ENCODE measurements around the gene CSTF1.

DNA sequence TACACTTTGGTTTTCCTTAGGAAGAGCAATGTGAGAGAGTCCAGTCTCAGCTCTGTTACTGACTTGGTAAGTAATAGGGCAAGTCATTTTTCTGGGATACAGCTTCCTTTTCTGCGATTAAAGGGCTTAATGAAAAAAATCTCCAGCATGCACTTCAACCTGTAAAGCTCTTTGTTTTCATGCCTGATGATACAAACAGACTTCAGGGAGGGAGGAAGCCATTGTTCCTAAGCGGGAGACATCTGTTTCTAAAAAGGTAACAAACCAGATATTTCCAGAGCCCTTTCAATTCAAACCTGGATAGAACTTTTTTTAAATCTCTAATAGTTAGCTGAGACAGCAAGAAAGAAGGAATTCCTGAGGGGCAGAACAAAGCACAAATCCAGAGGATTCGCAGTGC, 14.5 kb downstream of the CSTF1 start:
- no peak for TF ChIP-seq TAF1 (IDR thresholded peaks at IDR 0.05; ENCODE audit: low read depth)
- TF ChIP-seq MAX (IDR thresholded peaks at IDR 0.05), result no peak
- TF ChIP-seq USF1 (IDR thresholded peaks at IDR 0.05), result no peak
- TF ChIP-seq REST (IDR thresholded peaks at IDR 0.05; ENCODE audit: low read depth), result no peak
- TF ChIP-seq TCF12 (IDR thresholded peaks at IDR 0.05; ENCODE audit: low read depth), result no peak
- TF ChIP-seq YY1 (IDR thresholded peaks at IDR 0.05; ENCODE audit: low read depth), result no peak
- no peak for TF ChIP-seq RAD21 (IDR thresholded peaks at IDR 0.05; ENCODE audit: low read depth)
- no peak for TF ChIP-seq EP300 (IDR thresholded peaks at IDR 0.05; ENCODE audit: borderline replicate concordance)
- TF ChIP-seq CEBPB (IDR thresholded peaks at IDR 0.05), result no peak
